Kidney (tissue), 14 donors: ENCODE data around the gene AFAP1L2. TPM values are rescaled to one million over a fixed set of nuclear protein-coding genes. Genes with fewer than 3 reads are reported as not detected.

Source experiments
- DNase-seq, 5 donors: peaks; one replicate each; pipeline ENCODE4 v3.0.0-alpha.2; 2013 to 2020
- FAIRE-seq: peaks from 2 replicates; lab custom pipeline; 2012; peaks lifted over from hg19 to GRCh38; lab: Jason Lieb, UNC
- H3K27ac ChIP-seq, 2 donors: one replicate each; pipeline ENCODE4 v1.7.0; 2013; ENCODE audit warnings: low read depth in 2 of 2, low read length in 2 of 2, inconsistent platforms in 1 of 2
- H3K27me3 ChIP-seq: one replicate; pipeline ENCODE4 v1.7.1; 2013; ENCODE audit warnings: low read length, inconsistent platforms; ENCODE audit not compliant: control insufficient read depth, insufficient read depth
- H3K36me3 ChIP-seq, 3 donors: one replicate each; pipeline versions ENCODE4 v1.7.0 to v1.7.1; 2013; ENCODE audit warnings: low read length in 3 of 3, control low read depth in 1 of 3, inconsistent platforms in 1 of 3; ENCODE audit not compliant: insufficient read depth in 3 of 3, control insufficient read depth in 2 of 3
- H3K4me1 ChIP-seq, 3 donors: one replicate each; pipeline versions ENCODE4 v1.7.0 to v1.7.1; 2013; ENCODE audit warnings: low read length in 3 of 3, inconsistent platforms in 1 of 3, low read depth in 1 of 3; ENCODE audit not compliant: control insufficient read depth in 2 of 3, insufficient read depth in 2 of 3
- H3K4me3 ChIP-seq, 3 donors: one replicate each; pipeline versions ENCODE4 v1.7.0 to v1.8.1; 2013; ENCODE audit warnings: low read length in 3 of 3, control low read depth in 1 of 3, inconsistent platforms in 1 of 3
- H3K9ac ChIP-seq, 3 donors: one replicate each; pipeline versions ENCODE4 v1.7.0 to v1.7.1; 2013; ENCODE audit warnings: low read length in 3 of 3, control low read depth in 1 of 3, inconsistent platforms in 1 of 3
- H3K9me3 ChIP-seq, 3 donors: one replicate each; pipeline versions ENCODE4 v1.7.0 to v1.7.1; 2013; ENCODE audit warnings: low read length in 3 of 3, control low read depth in 1 of 3, inconsistent platforms in 1 of 3; ENCODE audit not compliant: control insufficient read depth in 2 of 3, insufficient read depth in 1 of 3
- intact Hi-C: fragments of 100-400 bp; cut with DNase I; formaldehyde crosslinking; loops from one replicate; pipeline ENCODE4 v1.11.1; 2022
- polyA plus RNA-seq: library from polyadenylated mRNA; stranded (reverse); fragments of 350-450 nt; fragmentation: Illumina TruSeq; extraction: RNeasy Lipid Tissue Mini Kit (QIAGEN cat#74804); gene quantifications from one replicate; pipeline ENCODE4 v1.2.3, GENCODE V29; 2014; ENCODE audit warnings: low read depth, low replicate concordance; ENCODE audit not compliant: insufficient read depth
- total RNA-seq: library from RNA; stranded (reverse); fragmentation: NEBNext Ultra II Directional; extraction: Animal tissue kit (Norgen Biotek cat#: 25700); gene quantifications from one replicate; pipeline ENCODE4 v1.2.1, GENCODE V29; 2021
- TF ChIP-seq, protein P1 (sequence below): IDR thresholded peaks from 3 replicates; pipeline ENCODE4 v1.5.1; 2012; ENCODE audit warnings: mild to moderate bottlenecking, moderate library complexity, borderline replicate concordance; ENCODE audit not compliant: insufficient read depth; ENCODE audit errors: extremely low read depth
- donor health status: control.
- donor health status: control.
- donor health status: control.
- donor health status: control.
- donor health status: control.
- donor health status: DM: yes; HTN: yes; CAD: no.
- donor health status: Normal renal cell carcinoma (clear cell type).

The AFAP1L2 gene
- total and polyA plus RNA-seq, 2 donors from 2014 or later, result 19.8 to 24.0 TPM

- no peak for DNase-seq
Observed at GRCh38 chr10:114448897-114449296, 44.6 kb upstream of the AFAP1L2 start.

DNA sequence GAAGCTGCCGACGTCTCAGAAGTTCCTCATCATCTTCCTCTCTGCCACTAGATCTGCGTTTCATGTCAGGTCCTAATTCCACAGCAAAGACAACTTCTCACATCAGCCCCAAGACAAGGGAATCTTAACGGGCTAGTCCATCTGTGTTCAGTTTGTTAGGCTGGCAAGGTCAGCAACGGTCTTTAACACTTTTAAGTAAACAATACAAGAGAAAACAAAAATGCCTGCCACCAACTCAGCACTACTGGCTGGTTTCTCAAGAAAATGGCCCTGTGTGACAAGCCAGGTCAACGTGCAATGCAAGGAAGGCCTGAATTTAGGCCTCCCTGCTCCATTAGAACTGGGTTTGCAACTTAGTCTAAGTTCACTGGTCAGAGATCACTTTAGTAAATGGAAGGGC, 41.0 kb upstream of the AFAP1L2 start:
- intact Hi-C loops, result no loop called here
- Histone ChIP-seq H3K4me1 (peaks cover 0 to 5% (median 2%) of the 10 kb centered on the region in 3 donors), H3K9me3 (no peaks in the 10 kb centered on the region), H3K9ac (no peak overlapping the region), H3K27ac (no peak overlapping the region), H3K4me3 (no peak overlapping the region), H3K36me3 (peaks cover 0 to 7% (median 5%) of the 10 kb centered on the region in 3 donors), H3K27me3 (no peaks in the 10 kb centered on the region)
- no peak for DNase-seq
- TF ChIP-seq, protein P1, sequence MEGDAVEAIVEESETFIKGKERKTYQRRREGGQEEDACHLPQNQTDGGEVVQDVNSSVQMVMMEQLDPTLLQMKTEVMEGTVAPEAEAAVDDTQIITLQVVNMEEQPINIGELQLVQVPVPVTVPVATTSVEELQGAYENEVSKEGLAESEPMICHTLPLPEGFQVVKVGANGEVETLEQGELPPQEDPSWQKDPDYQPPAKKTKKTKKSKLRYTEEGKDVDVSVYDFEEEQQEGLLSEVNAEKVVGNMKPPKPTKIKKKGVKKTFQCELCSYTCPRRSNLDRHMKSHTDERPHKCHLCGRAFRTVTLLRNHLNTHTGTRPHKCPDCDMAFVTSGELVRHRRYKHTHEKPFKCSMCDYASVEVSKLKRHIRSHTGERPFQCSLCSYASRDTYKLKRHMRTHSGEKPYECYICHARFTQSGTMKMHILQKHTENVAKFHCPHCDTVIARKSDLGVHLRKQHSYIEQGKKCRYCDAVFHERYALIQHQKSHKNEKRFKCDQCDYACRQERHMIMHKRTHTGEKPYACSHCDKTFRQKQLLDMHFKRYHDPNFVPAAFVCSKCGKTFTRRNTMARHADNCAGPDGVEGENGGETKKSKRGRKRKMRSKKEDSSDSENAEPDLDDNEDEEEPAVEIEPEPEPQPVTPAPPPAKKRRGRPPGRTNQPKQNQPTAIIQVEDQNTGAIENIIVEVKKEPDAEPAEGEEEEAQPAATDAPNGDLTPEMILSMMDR, result no peak
- FAIRE-seq, result no peak

More at GRCh38 chr10:114448897-114449296, 44.6 kb upstream of the AFAP1L2 start:
- no peak for FAIRE-seq
- TF ChIP-seq, protein P1, result no peak
- H3K9me3 ChIP-seq, result no peaks in the 10 kb centered on the region
- no peaks in the 10 kb centered on the region for H3K27me3 ChIP-seq
- peaks cover 0 to 5% (median 2%) of the 10 kb centered on the region in 3 donors for H3K4me1 ChIP-seq
- H3K27ac ChIP-seq, result no peak overlapping the region
- intact Hi-C loops, result no loop called here
- H3K4me3 ChIP-seq, result no peak overlapping the region
- no peak overlapping the region for H3K9ac ChIP-seq
- peaks cover 0 to 4% (median 3%) of the 10 kb centered on the region in 3 donors for H3K36me3 ChIP-seq

GRCh38 chr10:114444819-114445218, 40.5 kb upstream of the AFAP1L2 start:
- Histone ChIP-seq H3K9ac (no peak overlapping the region), H3K9me3 (no peaks in the 10 kb centered on the region), H3K27me3 (no peaks in the 10 kb centered on the region), H3K4me3 (no peak overlapping the region), H3K4me1 (peaks cover 0 to 5% (median 2%) of the 10 kb centered on the region in 3 donors), H3K36me3 (peaks cover 0 to 12% (median 5%) of the 10 kb centered on the region in 3 donors), H3K27ac (no peak overlapping the region)
- FAIRE-seq (no peak), DNase-seq (no peak)
- TF ChIP-seq, protein P1, result no peak
- intact Hi-C loops, result no loop called here
